Peyer's patch (tissue), 4 donors: Measurements from ENCODE around the gene PLAAT4.

Experiments
- POLR2A ChIP-seq, 2 donors: fragments of 450-650 bp; IDR thresholded peaks; one replicate each; pipeline ENCODE4 v1.5.1; 2017; ENCODE audit warnings: antibody characterized with exemption in 2 of 2, mild to moderate bottlenecking in 2 of 2, moderate library complexity in 2 of 2
- TF ChIP-seq, protein P1 (sequence below), 6 experiments: fragments of 450-650 bp in 4 of 6; fragments of 200-600 bp in 2 of 6; sonication (generic) in 1 of 6; IDR thresholded peaks; one replicate each; pipeline ENCODE4 v1.5.1; 2017 to 2019; ENCODE audit warnings: antibody characterized with exemption in 6 of 6, mild to moderate bottlenecking in 3 of 6, moderate library complexity in 1 of 6

DNA sequence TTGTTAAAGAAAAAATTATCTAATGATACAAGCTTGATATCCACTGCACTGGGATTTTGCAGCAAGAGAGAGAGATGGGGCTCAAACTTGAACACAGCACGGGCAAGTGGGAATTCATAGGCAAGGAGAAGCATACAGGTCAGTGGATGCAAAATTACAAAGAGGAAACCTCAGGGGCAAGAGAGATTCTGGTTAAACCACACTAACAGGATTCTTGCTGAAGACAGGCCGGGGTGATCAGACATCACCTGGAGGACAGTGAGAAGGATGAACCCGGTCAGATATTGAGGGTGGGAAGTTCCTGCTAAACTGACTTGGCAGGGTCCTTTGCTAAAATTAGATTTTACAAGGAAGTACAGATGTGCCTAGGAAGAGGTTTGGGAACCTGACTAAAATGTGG lies 2.5 kb upstream of the PLAAT4 start:
- TF ChIP-seq, protein P1, sequence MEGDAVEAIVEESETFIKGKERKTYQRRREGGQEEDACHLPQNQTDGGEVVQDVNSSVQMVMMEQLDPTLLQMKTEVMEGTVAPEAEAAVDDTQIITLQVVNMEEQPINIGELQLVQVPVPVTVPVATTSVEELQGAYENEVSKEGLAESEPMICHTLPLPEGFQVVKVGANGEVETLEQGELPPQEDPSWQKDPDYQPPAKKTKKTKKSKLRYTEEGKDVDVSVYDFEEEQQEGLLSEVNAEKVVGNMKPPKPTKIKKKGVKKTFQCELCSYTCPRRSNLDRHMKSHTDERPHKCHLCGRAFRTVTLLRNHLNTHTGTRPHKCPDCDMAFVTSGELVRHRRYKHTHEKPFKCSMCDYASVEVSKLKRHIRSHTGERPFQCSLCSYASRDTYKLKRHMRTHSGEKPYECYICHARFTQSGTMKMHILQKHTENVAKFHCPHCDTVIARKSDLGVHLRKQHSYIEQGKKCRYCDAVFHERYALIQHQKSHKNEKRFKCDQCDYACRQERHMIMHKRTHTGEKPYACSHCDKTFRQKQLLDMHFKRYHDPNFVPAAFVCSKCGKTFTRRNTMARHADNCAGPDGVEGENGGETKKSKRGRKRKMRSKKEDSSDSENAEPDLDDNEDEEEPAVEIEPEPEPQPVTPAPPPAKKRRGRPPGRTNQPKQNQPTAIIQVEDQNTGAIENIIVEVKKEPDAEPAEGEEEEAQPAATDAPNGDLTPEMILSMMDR (IDR thresholded peaks at IDR 0.05): no peak
- no peak for TF ChIP-seq POLR2A (IDR thresholded peaks at IDR 0.05)
